GM18868 (cell line): ENCODE data around the gene TBCD.

ENCODE experiments used
- ATAC-seq: cut with Tn5 transposase; IDR thresholded peaks from one replicate; pipeline ENCODE4 v1.9.1; 2021; ENCODE audit warnings: mild to moderate bottlenecking, moderate library complexity; ENCODE audit not compliant: unreplicated experiment

The TBCD gene

GRCh38 chr17:82789806-82790205 lies 37.9 kb downstream of the TBCD start:
- no peak for ATAC-seq

GRCh38 chr17:82790391-82790790 lies 38.5 kb downstream of the TBCD start:
- ATAC-seq = no peak

GRCh38 chr17:82791532-82791931 lies 39.7 kb downstream of the TBCD start:
- ATAC-seq = no peak

- ATAC-seq = no peak
These were observed 42.2 kb downstream of the TBCD start for GRCh38 chr17:82793974-82794630.

GRCh38 chr17:82794781-82795482 lies 43.1 kb downstream of the TBCD start:
- no peak for ATAC-seq

GRCh38 chr17:82795615-82796014 lies 43.8 kb downstream of the TBCD start:
- no peak for ATAC-seq

- no peak for ATAC-seq
These were observed 45.2 kb downstream of the TBCD start for GRCh38 chr17:82797061-82797460.

- no peak for ATAC-seq
These were observed 46.9 kb downstream of the TBCD start for GRCh38 chr17:82798752-82799151.

GRCh38 chr17:82799591-82799990 lies 47.7 kb downstream of the TBCD start:
- no peak for ATAC-seq

- ATAC-seq = no peak
These were observed 49.0 kb downstream of the TBCD start for GRCh38 chr17:82800885-82801284.

- ATAC-seq = no peak
These were observed 49.6 kb downstream of the TBCD start for GRCh38 chr17:82801377-82801970.

- ATAC-seq = no peak
These were observed 50.4 kb downstream of the TBCD start for GRCh38 chr17:82802075-82802780.

- ATAC-seq = no peak
These were observed 51.3 kb downstream of the TBCD start for GRCh38 chr17:82803185-82803584.

- ATAC-seq = no peak
These were observed 51.7 kb downstream of the TBCD start for GRCh38 chr17:82803606-82804005.

- ATAC-seq = no peak
These were observed 52.8 kb downstream of the TBCD start for GRCh38 chr17:82804442-82805191.

GRCh38 chr17:82805254-82805653 lies 53.4 kb downstream of the TBCD start:
- ATAC-seq = no peak

- ATAC-seq = no peak
These were observed 54.0 kb downstream of the TBCD start for GRCh38 chr17:82805823-82806222.

- no peak for ATAC-seq
These were observed 54.8 kb downstream of the TBCD start for GRCh38 chr17:82806645-82807044.

GRCh38 chr17:82807101-82807500 lies 55.2 kb downstream of the TBCD start:
- ATAC-seq = no peak

- no peak for ATAC-seq
These were observed 55.7 kb downstream of the TBCD start for GRCh38 chr17:82807562-82807961.

GRCh38 chr17:82808006-82808405 lies 56.1 kb downstream of the TBCD start:
- ATAC-seq = no peak
